GM21786 (cell line): Measurements from ENCODE around the gene IMPA2.
"Not testable (repeated sequence)": the region's sequence is repeated elsewhere in the genome, so short reads cannot be mapped to it uniquely, and the experiment has no call there.

Experiments used
- ATAC-seq: cut with Tn5 transposase; IDR thresholded peaks from one replicate; pipeline ENCODE4 v1.9.1; 2021; ENCODE audit not compliant: unreplicated experiment

The IMPA2 gene

DNA sequence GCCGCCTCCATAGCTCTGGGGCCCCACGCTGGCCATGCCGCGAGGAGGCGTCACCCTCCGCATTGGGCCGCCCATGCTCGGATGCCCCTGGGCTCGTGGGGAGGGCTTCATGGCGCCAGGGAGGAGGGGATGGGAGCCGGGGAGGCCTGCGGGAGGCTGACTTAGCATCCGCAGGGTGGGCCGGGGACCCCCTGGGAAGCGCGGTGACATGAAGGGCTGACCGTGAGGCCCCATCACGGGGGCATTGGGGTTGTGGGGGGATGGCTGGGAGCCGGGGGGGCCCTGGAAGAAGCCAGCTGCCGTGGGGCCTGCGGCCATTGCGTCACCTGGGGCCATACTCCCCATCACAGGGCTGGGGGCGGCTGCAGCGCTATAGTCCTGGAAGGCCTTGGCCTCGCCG lies 86.4 kb downstream of the IMPA2 start:
- no peak for ATAC-seq

DNA sequence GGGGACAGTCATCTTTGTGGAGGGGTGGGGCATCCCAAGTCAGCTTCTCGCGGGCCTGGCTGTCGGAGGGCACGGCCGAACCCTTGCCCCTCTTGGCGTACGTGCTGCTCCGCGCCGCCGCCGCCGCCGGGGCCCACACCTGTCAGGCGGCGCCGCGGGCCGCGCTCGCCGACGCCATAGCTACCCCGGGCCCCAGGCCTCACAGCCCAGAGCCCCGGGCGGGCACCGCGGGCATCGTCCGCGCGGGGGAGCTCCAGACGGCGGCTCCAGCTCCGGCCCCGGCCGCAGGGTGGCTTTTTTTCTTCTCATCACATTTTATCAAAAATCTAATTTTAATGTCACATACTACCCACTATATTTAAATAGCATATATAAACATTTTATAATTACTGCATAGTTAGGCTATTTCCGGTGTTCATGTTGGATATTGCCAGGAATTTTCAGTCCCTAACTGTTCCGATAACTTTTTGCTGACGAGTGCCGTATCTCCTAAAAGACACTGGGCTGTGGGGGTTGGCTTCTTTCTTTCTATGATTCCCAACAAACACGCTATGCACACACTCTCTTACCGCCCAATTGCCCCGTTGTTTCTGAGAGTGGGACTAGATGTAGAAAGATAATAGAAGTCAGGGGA lies 87.1 kb downstream of the IMPA2 start:
- not testable (repeated sequence) for ATAC-seq

DNA sequence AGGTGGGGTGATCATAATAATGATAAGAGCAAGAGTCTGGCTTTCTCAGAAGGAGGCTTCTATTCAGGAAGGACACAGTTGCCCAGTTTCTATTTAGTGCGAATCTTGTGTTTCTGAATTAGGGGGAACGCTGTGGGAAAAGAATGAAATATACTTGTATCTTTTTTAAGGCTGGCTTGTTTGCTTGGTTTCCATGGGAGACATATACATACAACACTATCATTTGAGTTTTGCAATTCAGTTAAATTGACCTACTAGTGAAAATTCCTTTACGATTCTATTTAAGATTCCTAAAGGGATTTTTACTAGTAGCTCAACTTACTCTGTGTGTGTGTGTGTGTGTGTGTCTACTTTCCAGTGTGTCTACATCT lies 87.6 kb downstream of the IMPA2 start:
- no peak for ATAC-seq

DNA sequence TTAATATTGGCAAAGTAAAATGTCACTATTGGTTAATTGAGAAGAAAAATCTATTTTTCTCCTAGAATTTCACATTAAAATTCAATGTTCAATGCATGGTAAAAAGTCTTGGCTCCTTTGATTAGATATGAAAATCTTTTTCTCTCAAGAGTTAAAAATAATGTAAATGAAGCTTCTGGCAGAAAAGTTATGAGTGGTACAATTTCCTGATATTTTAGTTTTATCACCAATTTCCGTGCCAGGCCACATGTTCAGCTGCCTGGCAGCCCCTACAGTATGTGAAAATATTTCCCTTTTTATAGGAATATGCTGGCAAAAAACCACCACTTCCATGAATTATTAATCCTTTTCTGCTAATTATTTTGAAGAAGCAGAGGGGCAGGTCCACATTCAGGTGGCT lies 89.8 kb downstream of the IMPA2 start:
- ATAC-seq, result not testable (repeated sequence)

DNA sequence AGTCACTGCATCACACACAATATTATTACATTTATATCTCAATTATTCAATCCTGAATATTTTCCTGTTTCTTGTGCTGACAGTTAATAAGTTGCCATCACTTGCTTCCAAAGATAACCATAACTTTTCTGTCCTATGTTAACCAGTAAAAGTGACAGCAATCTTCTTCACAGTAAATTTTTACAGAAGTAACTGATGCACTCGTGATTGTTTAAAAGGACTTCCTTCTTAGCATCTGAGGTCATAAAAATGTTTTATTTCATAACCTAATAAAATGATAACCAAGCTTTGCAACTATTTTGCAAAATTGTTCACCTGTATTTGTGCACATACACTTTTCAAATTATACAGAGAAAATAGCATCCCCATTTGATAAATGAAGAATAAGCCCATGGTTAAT lies 91.7 kb downstream of the IMPA2 start:
- ATAC-seq, result no peak

DNA sequence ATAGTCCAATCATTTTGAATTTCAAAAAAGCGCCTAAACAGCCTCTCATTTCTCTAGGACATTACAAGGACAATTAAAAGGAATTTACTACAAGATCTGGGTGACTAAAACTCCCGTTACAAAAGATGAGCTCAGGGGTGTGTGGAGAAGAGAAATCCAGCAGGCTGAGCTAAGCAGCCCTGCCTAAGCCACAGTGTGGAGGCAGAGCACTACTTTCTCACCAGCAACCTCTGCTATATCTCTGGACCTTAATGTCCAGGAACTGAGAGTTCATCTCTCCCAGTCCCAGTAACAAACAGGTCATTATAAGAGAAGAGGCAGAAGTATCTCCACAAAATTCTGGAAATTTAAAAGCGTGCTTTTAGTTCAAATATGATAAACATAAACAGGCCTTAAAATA lies 93.4 kb downstream of the IMPA2 start:
- no peak for ATAC-seq

DNA sequence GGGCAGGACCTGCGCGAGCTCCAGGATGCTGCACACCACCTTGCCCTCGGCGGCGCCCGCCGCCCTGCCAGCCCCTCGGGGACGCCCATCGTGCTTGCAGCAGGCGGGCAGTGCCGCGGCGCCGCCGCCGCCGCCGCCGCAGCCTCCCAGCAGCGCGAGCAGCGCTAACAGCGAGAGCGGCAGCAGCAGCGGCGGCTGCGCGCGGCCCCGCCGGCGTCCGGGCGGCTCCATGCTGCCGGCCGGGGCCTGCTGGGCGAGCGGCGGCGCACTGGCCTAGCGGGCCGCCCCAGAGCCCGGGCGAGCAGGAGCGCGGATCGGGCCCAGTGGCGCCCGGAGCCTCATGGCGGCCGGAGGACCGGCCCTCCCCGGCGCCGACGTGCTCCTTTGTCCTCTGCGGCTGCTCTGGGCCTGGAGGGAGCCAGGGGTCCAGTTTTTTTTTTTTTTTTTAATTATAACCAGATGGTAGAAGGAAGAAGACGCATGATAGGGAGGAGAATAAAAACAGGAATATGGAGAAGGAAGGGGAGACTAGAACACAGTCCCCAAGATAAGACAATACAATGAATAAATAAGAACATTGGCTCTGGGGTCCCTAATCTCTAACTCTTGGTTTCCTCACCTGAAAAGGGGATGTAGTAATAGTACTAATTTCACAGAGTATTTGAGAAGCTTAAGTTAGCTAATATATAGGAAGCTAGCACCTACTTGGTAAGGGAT lies 95.3 kb downstream of the IMPA2 start:
- no peak for ATAC-seq

DNA sequence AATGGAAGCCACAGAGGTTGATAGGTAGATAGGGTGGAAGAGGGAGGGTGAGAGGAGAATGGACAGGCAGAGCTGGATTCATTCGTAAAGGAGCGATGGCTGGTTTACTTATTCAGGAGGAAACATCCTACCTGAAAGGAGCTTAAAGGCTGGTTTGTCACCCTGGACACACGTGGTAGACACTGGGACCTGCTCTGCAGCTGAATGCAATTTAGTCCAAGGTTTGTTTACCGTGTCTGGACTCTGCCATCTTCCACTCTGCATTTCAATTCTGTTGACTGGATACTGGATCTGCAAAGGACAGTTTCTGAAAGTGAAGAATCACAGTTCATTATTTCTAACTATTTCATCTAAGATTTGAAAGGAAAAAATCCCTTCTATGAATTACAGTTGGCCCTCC lies 96.7 kb downstream of the IMPA2 start:
- not testable (repeated sequence) for ATAC-seq

DNA sequence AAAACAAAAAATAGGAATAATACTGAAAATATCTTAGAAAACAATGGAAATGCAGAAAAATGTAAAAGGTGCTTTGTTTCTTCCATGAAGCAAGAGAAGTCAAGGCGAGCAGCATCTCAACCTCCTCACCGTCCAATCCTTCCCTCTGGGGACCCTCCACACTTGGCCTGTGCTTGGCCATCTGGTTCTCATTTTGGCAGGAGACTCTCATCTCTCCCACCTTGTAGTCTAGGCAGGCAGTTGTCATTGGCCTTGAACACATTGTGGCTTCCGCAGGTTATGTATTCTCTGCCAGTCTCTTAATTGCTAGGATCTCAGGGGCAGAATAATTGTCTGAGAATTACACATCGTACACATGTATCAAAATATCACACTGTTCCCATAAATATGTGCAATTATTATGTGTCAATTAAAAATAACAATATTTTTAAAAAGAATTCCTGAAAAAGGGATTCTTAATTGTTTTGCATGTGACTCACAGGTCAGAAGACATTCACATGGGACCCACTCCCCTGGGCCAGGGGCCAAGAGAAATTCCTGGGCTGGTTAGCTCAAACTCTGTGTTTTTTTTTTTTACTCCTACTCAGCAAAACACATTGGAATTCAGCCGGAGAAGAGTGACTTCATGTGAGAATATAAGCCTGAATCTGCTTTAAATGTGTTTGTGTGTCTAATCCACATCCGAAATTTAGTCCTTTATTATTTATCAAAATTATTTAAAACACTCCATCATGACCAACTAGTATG lies 98.4 kb downstream of the IMPA2 start:
- ATAC-seq, result no peak
